ENCODE measurements around the gene MED13.

The MED13 gene

DNA sequence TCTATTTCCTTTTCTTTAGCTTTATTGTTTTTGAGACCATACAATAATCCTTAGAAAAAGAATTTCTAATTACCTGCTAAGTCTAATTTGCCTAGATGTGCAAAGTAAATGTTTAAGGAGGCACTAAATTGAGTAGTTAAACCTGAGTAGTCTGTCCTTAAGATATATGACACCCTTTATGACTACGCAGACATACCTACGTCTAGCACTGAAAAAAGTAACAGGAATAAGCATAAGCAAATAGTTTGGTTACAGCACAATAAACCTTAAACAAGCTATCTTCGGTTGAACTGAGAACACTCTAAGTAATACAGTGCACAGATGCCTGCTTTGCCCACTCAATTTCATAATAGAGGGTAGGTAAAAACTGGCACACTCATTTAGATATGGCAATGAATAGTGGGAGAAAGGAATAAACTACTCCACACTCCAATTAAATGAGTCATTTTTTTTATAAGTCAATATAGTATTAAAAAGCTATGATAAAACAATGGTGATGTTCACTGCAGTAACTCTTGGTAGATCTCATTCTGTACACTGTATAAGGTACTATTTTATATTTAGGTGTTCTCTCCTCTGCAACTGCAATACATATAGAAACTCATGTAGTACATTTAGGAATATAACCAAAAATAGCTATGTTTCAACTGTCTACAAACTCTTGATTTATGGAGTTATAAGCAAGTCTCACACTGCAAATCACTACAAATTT lies 117.6 kb downstream of the MED13 start:
- no peak for TF ChIP-seq TCF12 (IDR thresholded peaks at IDR 0.05; ENCODE audit: low read depth)
- no peak for TF ChIP-seq YY1 (IDR thresholded peaks at IDR 0.05; ENCODE audit: low read depth)
- no peak for TF ChIP-seq ZBTB7A (IDR thresholded peaks at IDR 0.05; ENCODE audit: low read depth)
- no peak for TF ChIP-seq EP300 (IDR thresholded peaks at IDR 0.05; ENCODE audit: borderline replicate concordance)
- TF ChIP-seq CREB1 (IDR thresholded peaks at IDR 0.05; ENCODE audit: low read depth), result no peak
- no peak for TF ChIP-seq CEBPB (IDR thresholded peaks at IDR 0.05)
- no peak for TF ChIP-seq NFIC (IDR thresholded peaks at IDR 0.05)
- TF ChIP-seq EGR1 (IDR thresholded peaks at IDR 0.05), result no peak
- no peak for TF ChIP-seq RAD21 (IDR thresholded peaks at IDR 0.05; ENCODE audit: low read depth)
- TF ChIP-seq FOXM1 (IDR thresholded peaks at IDR 0.05; ENCODE audit: borderline replicate concordance, low read depth), result no peak
- TF ChIP-seq, protein P1, sequence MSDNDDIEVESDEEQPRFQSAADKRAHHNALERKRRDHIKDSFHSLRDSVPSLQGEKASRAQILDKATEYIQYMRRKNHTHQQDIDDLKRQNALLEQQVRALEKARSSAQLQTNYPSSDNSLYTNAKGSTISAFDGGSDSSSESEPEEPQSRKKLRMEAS (IDR thresholded peaks at IDR 0.05), result no peak

GRCh38 chr17:61946359-61946758 lies 118.7 kb downstream of the MED13 start:
- TF ChIP-seq, protein P1 (IDR thresholded peaks at IDR 0.05), result no peak
- TF ChIP-seq TEAD4 (IDR thresholded peaks at IDR 0.05) (no peak), FOXM1 (IDR thresholded peaks at IDR 0.05; ENCODE audit: borderline replicate concordance, low read depth) (no peak), CREB1 (IDR thresholded peaks at IDR 0.05; ENCODE audit: low read depth) (no peak), NFIC (IDR thresholded peaks at IDR 0.05) (no peak), CEBPB (IDR thresholded peaks at IDR 0.05) (no peak), RAD21 (IDR thresholded peaks at IDR 0.05; ENCODE audit: low read depth) (no peak), EP300 (IDR thresholded peaks at IDR 0.05; ENCODE audit: borderline replicate concordance) (no peak), YY1 (IDR thresholded peaks at IDR 0.05; ENCODE audit: low read depth) (no peak), TCF12 (IDR thresholded peaks at IDR 0.05; ENCODE audit: low read depth) (no peak), TAF1 (IDR thresholded peaks at IDR 0.05; ENCODE audit: low read depth) (no peak), EGR1 (IDR thresholded peaks at IDR 0.05) (no peak), ZBTB7A (IDR thresholded peaks at IDR 0.05; ENCODE audit: low read depth) (no peak), REST (IDR thresholded peaks at IDR 0.05; ENCODE audit: low read depth) (no peak), USF1 (IDR thresholded peaks at IDR 0.05) (no peak)

- TF ChIP-seq, protein P1 (IDR thresholded peaks at IDR 0.05), result no peak
- TF ChIP-seq EP300 (IDR thresholded peaks at IDR 0.05; ENCODE audit: borderline replicate concordance) (no peak), EGR1 (IDR thresholded peaks at IDR 0.05) (no peak), CEBPB (IDR thresholded peaks at IDR 0.05) (no peak), REST (IDR thresholded peaks at IDR 0.05; ENCODE audit: low read depth) (no peak), CREB1 (IDR thresholded peaks at IDR 0.05; ENCODE audit: low read depth) (no peak)
These were observed 122.0 kb downstream of the MED13 start for GRCh38 chr17:61943117-61943516.

DNA sequence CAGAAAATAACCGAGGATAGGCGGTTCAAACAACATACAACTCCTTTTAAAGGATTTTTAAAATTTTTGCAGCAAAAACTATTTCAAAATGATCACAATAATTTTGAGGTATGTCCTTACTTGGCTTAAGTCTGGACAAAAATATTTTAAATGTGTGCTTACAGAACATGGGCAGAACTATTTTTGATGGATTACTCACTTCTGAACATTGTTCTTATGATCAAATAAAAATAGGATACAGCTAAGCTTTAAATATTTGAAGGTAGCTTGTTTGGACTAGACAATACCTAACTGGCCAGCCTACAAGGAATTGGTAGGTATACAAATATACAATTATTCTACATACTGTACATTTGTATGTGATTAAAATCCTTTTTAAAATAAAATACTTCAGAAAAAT lies 123.0 kb downstream of the MED13 start:
- TF ChIP-seq USF1 (IDR thresholded peaks at IDR 0.05) (no peak), CEBPB (IDR thresholded peaks at IDR 0.05) (no peak), REST (IDR thresholded peaks at IDR 0.05; ENCODE audit: low read depth) (no peak)

DNA sequence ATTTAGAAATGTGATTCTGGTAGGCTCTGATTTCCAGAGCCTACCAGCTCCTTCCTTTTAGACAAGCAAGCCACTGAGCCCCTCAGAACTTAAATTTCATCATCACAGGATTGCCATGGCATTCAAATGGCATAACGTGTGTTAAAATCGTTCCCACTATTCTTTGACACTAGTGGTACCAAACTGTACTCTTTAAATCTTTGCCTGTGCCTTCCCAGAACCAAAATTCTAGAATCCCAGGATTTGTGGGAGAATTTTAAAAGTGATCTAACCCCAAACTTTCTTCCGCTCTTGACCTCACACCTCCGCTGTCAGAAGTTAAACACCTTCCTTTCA lies 137.0 kb downstream of the MED13 start:
- TF ChIP-seq TCF12 (IDR thresholded peaks at IDR 0.05; ENCODE audit: low read depth) (no peak), CREB1 (IDR thresholded peaks at IDR 0.05; ENCODE audit: low read depth) (no peak), NFIC (IDR thresholded peaks at IDR 0.05) (no peak), ZBTB7A (IDR thresholded peaks at IDR 0.05; ENCODE audit: low read depth) (no peak), TAF1 (IDR thresholded peaks at IDR 0.05; ENCODE audit: low read depth) (no peak), YY1 (IDR thresholded peaks at IDR 0.05; ENCODE audit: low read depth) (no peak), EGR1 (IDR thresholded peaks at IDR 0.05) (no peak), RAD21 (IDR thresholded peaks at IDR 0.05; ENCODE audit: low read depth) (no peak), FOXM1 (IDR thresholded peaks at IDR 0.05; ENCODE audit: borderline replicate concordance, low read depth) (no peak), EP300 (IDR thresholded peaks at IDR 0.05; ENCODE audit: borderline replicate concordance) (no peak), USF1 (IDR thresholded peaks at IDR 0.05) (no peak), TEAD4 (IDR thresholded peaks at IDR 0.05) (no peak), CEBPB (IDR thresholded peaks at IDR 0.05) (no peak), REST (IDR thresholded peaks at IDR 0.05; ENCODE audit: low read depth) (no peak)
- TF ChIP-seq, protein P1 (IDR thresholded peaks at IDR 0.05), result no peak

All from Ishikawa (cell line).